Activated CD4-positive, alpha-beta T cell treated with anti-CD3 and anti-CD28 coated beads for 36 hours (primary cell): ENCODE data around the gene GMPPB. TPM values are rescaled to one million over a fixed set of nuclear protein-coding genes. Genes with fewer than 3 reads are reported as not detected.
"Not testable (repeated sequence)": the region's sequence is repeated elsewhere in the genome, so short reads cannot be mapped to it uniquely, and the experiment has no call there.

Experiments
- ATAC-seq: fragments of 200-7000 bp; cut with Tn5 transposase; one replicate; pipeline ENCODE4 v1.10.0; 2021; ENCODE audit warnings: mild to moderate bottlenecking, moderate library complexity
- CTCF ChIA-PET: fragments of 350-600 bp; sonication (Branson Sonifier 250); formaldehyde crosslinking; loops from one replicate; lab custom pipeline; 2021; ENCODE audit warnings: antibody characterized with exemption; lab: Charles Lee
- POLR2A ChIA-PET: fragments of 350-600 bp; sonication (Branson Sonifier 250); formaldehyde crosslinking; loops from one replicate; lab custom pipeline; 2021; ENCODE audit warnings: antibody characterized with exemption, inconsistent platforms; lab: Charles Lee
- DNase-seq: peaks from one replicate; pipeline ENCODE4 v3.0.0-alpha.2; 2020
- H3K27ac Mint-ChIP-seq: one replicate; pipeline ENCODE4 v1.8.0; 2021; ENCODE audit warnings: mixed read lengths
- H3K27me3 Mint-ChIP-seq: one replicate; pipeline ENCODE4 v1.8.0; 2021; ENCODE audit warnings: mixed read lengths
- H3K36me3 Mint-ChIP-seq: one replicate; pipeline ENCODE4 v1.8.0; 2021; ENCODE audit warnings: low read depth, mixed read lengths
- H3K4me1 Mint-ChIP-seq: one replicate; pipeline ENCODE4 v1.8.0; 2021; ENCODE audit warnings: mixed read lengths
- H3K4me3 Mint-ChIP-seq: one replicate; pipeline ENCODE4 v1.8.0; 2021; ENCODE audit warnings: mild to moderate bottlenecking, moderate library complexity, mixed read lengths
- H3K9me3 Mint-ChIP-seq: one replicate; pipeline ENCODE4 v1.8.0; 2021; ENCODE audit warnings: low read depth, mixed read lengths
- intact Hi-C, 2 experiments: fragments of 100-400 bp; cut with DNase I in 1 of 2; cut with micrococcal nuclease in 1 of 2; formaldehyde crosslinking; loops; one replicate each; pipeline versions ENCODE4 v1.14.2 to v1.15.1; 2022 to 2024; cut with DNase I, micrococcal nuclease
- total RNA-seq, 2 experiments: library from RNA; stranded (reverse); gene quantifications; one replicate each; pipeline ENCODE4 v1.2.3, GENCODE V29; 2021

Gene GMPPB
- total RNA-seq, 2 experiments from 2014 or later, result 21.0 to 32.1 TPM

DNA sequence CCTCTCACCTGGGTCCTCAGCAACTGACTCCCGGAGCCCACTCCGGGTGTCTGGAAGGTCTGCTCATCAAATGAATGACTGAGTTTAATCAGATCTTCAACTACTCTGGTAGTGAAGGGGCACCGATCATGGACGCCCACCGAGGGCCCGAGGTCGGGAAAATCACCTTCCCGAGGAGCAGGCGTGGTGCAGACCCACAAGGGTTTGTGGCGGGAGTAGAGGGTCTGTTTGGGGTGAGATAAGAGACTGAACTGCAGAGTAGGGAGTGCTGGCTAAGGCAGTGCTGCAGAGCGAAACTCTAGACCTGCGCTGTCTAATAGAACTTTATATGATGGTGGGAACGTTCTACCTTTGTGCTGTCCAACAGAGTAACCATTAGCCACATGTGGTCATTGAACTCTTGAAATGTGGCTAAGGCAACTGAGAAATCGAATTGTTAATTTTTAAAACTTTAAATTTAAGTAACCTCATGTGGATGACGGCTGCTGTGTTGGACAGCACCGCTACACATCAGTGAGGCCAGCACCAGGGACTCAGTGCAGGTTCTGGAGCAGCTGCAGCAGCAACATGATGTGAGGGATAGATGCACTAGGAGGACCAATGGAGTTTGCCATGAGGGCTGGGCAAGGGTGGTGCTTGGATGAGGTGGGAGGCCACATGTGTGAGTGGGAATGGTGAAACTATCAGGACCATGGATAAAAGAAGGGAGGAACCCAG, 33.7 kb downstream of the GMPPB start:
- ATAC-seq, DNase-seq, POLR2A ChIA-PET, H3K36me3 Mint-ChIP-seq, H3K27me3 Mint-ChIP-seq, H3K9me3 Mint-ChIP-seq: not testable (repeated sequence)
- H3K27ac Mint-ChIP-seq, result peak overlapping the region; percentile 90
- intact Hi-C loops, result loop anchor here (1.0 to 5.0 kb wide), 8 partner anchors 15 to 667 kb away; partner anchors contain the start of genes APEH (in 2 of the 2), AMIGO3 (in 1 of the 2), BSN (in 1 of the 2) and DAG1 (in 1 of the 2)
- peaks cover 30% of the 10 kb centered on the region for H3K4me1 Mint-ChIP-seq
- CTCF ChIA-PET, result interaction anchor here (0.6 kb wide), 1 partner anchor 189 kb away, joined by 4 read pairs; no protein-coding TSS in a partner anchor
- peak overlapping the region; percentile 90 for H3K4me3 Mint-ChIP-seq

DNA sequence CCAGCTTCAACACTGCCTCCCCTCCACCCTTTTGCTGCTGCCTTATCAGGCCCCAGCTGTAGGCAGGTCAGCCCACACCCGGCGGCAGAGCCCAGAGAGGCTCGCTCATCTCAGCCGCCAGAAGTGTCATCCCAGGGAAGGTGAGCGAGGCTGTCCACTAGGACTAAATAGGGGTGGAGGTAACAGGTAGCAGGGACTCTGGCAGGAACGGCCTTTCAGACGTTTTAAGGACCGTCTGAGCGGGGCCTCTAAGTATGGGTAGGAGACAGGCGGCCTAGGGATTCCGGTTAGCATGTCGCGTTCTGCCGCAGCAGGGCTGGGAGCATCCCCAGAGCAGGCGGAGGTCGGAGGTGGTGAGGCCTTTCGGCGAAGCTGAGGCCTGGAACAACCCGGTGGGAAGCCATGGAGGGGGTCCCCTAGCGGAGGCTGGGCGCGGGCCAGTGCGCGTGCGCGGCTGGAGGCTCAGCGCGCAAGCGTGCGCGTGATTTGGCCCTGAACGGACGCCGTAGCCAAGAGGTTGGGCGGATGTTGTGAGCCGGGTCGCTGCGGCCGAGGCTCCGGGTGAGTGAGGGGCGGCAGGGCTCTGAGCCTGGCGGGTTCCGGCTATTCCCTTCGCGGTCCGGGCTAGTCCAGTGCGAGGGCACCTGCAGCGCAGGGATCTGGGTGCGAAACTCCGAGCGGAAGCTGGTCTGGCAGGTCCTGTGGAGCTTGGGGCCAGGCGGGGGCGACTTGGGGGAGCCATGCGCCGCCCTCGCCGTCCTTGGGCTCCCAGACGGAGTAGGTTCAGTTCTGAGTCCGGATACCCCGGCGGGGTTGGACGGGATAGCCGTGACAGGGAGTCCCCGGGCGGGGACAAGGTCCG, 34.5 kb downstream of the GMPPB start, which contains the start of the genes MST1 and RNF123:
Gene MST1, minus strand, starts transcription at position 429 of the 862 bp plus-strand sequence. CDS start 783 bp downstream, outside the sequence.
Gene RNF123, plus strand, starts transcription at position 512 of the 862 bp plus-strand sequence. CDS start 1,609 bp downstream, outside the sequence.
- POLR2A ChIA-PET, result interaction anchor here (0.6 kb wide), 1 partner anchor 923 kb away, joined by 3 read pairs; no protein-coding TSS in a partner anchor
- Mint-ChIP-seq H3K27me3 (no peaks in the 10 kb centered on the region), H3K36me3 (peaks cover 6% of the 10 kb centered on the region), H3K4me1 (peaks cover 30% of the 10 kb centered on the region), H3K9me3 (no peaks in the 10 kb centered on the region), H3K4me3 (peak within 1 kb of the TSS; percentile 90), H3K27ac (peak within 1 kb of the TSS; percentile 90)
- intact Hi-C loops, result loop anchor here (1.0 to 5.0 kb wide), 8 partner anchors 14 to 668 kb away; partner anchors contain the start of genes APEH (in 2 of the 2), AMIGO3 (in 1 of the 2), BSN (in 1 of the 2) and DAG1 (in 1 of the 2)
- CTCF ChIA-PET, result no interaction called here
- peak; percentile 74 for ATAC-seq
- DNase-seq, result peak; percentile 95

DNA sequence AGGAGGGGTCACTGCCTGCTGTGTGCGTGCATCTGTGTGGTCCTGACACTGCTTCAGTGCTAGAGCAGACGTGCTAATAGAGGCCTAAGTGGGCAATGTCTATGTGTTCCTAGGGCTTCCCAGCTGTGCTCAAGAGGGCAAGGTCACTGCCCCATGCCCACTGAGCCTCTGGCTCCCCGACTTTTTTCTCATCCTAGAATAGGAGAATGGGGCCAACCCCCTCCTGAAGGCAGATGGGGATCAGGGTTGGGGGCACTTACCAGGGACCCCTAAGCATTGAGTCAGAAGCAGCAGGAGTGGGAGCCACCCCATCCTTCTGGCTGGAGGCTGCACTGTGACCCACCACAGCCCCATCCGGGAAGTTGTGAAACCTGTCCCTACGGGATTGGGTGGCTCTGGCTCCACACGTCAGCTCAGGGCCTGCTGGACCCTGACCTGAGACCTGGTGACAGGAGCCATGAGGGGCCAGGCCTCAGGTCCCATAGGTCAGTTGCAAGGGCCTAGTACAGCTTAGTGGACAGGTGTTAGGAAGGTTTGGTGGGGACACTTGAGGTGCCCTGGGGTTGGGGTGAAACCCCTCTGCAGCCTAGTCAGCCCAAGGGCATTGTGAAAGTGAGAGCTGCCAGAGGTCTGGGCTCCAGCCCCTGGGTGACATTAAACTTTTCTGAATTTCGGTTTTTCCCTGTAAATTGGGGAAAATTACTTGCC, 35.3 kb downstream of the GMPPB start:
- H3K9me3 Mint-ChIP-seq, CTCF ChIA-PET, H3K36me3 Mint-ChIP-seq, H3K27me3 Mint-ChIP-seq: not testable (repeated sequence)
- Mint-ChIP-seq H3K27ac (peak overlapping the region; percentile 90), H3K4me1 (peaks cover 30% of the 10 kb centered on the region), H3K4me3 (peak overlapping the region; percentile 90)
- POLR2A ChIA-PET, result interaction anchor here (0.6 kb wide), 1 partner anchor 924 kb away, joined by 3 read pairs; no protein-coding TSS in a partner anchor
- ATAC-seq (peak; percentile 2), DNase-seq (peak; percentile 35)
- intact Hi-C loops, result loop anchor here (1.0 to 5.0 kb wide), 8 partner anchors 14 to 669 kb away; partner anchors contain the start of genes APEH (in 2 of the 2), AMIGO3 (in 1 of the 2), BSN (in 1 of the 2) and DAG1 (in 1 of the 2)

DNA sequence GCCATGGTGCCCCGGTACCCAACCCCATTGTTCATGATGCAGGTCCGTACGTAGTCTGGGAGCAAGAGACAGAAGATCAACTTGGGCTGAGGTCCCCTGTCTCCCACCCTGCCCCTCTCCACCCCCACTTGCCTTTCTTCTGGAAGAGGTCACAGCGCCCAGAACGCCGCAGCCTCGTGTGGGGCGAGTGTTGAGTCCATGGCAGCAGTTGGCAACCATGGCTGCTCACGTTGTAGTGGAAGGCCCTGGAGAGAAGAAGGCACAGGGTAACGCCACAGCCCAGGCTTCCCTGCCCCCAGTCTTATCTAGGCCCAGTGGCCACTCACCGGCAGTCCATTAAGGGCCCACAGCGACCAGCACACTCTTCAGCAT, 36.3 kb downstream of the GMPPB start:
- ATAC-seq, H3K27me3 Mint-ChIP-seq, POLR2A ChIA-PET, H3K27ac Mint-ChIP-seq, CTCF ChIA-PET, H3K4me3 Mint-ChIP-seq, DNase-seq, H3K9me3 Mint-ChIP-seq: not testable (repeated sequence)
- Mint-ChIP-seq H3K36me3 (peaks cover 12% of the 10 kb centered on the region), H3K4me1 (peaks cover 30% of the 10 kb centered on the region)
- intact Hi-C loops, result loop anchor here in 1 of 2 experiments (5.0 kb wide), 1 partner anchor 670 kb away; the partner anchor contains the start of gene TMEM115

DNA sequence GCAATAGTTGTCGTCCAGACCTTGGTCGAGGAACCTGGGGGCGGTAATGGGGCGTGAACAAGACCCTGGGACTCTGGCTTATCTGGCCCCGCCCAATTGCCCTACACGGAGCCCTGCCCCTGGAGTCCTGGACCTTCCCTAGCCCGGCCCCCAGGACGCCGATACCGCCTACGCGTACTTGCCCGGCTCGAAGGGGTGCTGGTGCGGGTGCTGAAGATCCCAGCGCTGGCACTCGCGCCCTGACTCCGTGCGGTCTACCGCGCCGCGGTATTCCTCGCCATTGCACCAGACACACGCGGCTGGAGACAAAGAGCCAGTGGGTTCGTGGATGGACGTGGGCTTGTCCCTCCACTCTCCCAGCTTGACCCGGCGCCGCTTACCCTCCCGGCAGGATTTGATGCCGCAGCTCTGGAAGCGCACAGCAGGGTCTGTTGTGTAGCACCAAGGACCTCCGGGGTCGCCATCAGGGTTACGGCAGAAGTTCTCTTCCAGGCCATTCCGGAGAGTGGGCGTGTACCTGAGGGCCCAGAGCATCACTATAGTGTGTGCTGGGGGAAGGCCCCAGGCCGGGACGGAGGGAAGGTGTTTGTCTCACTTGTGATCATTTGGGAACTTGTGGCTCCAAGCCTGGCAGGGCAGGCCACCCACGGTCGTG, 36.9 kb downstream of the GMPPB start:
- Mint-ChIP-seq H3K4me3 (peak overlapping the region; percentile 43), H3K4me1 (peaks cover 30% of the 10 kb centered on the region), H3K36me3 (peaks cover 12% of the 10 kb centered on the region)
- peak; percentile 39 for ATAC-seq
- H3K27ac Mint-ChIP-seq, POLR2A ChIA-PET, H3K9me3 Mint-ChIP-seq, CTCF ChIA-PET, H3K27me3 Mint-ChIP-seq: not testable (repeated sequence)
- peak; percentile 67 for DNase-seq
- intact Hi-C loops, result loop anchor here in 1 of 2 experiments (5.0 kb wide), 1 partner anchor 670 kb away; the partner anchor contains the start of gene TMEM115

DNA sequence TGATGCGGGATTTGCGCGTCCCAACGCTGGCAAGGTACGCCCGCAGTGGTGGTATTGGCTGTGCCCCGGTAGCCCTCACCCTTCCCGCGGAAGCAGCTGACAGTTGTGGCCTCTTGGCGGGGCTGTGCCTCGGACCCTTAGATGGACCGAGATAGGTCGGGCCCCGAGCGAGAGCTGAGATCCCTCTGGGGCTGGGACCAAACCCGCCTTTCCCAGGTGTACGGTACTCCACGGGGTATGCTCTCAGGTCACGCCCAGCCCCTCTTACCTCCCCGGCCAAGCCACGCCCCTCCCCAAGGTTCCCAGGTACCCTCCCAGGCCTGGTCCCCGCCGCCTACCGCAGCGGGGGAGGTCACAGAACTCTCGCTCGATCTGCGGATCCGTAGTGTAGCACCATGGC, 37.4 kb downstream of the GMPPB start:
- Mint-ChIP-seq H3K36me3 (peaks cover 12% of the 10 kb centered on the region), H3K4me3 (peak overlapping the region; percentile 43), H3K4me1 (peaks cover 27% of the 10 kb centered on the region)
- peak; percentile 49 for DNase-seq
- peak; percentile 5 for ATAC-seq
- H3K27me3 Mint-ChIP-seq, H3K27ac Mint-ChIP-seq, POLR2A ChIA-PET, CTCF ChIA-PET, H3K9me3 Mint-ChIP-seq: not testable (repeated sequence)
- intact Hi-C loops, result loop anchor here in 1 of 2 experiments (5.0 kb wide), 1 partner anchor 671 kb away; the partner anchor contains the start of gene TMEM115

DNA sequence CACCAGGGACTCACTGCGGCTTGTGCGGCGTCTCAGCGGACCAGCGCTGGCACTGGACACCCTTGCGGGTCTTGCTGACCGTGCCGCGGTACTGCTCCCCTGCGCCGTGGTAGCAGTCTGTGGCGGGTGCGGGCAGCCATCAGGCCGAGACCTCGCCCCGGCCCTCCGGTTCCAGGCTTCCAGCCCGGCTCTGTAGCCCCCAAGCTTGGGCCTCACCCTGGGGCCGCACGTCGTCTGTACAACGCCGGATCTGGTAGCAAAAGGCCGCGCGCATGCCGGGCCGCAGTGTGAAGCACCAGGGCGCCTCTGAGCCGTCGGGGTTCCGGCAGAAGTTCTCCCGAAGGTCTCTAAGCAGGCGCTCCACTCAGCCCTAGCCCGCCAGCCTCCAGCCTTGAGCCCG, 37.9 kb downstream of the GMPPB start:
- H3K4me3 Mint-ChIP-seq, H3K27ac Mint-ChIP-seq, POLR2A ChIA-PET: not testable (repeated sequence)

DNA sequence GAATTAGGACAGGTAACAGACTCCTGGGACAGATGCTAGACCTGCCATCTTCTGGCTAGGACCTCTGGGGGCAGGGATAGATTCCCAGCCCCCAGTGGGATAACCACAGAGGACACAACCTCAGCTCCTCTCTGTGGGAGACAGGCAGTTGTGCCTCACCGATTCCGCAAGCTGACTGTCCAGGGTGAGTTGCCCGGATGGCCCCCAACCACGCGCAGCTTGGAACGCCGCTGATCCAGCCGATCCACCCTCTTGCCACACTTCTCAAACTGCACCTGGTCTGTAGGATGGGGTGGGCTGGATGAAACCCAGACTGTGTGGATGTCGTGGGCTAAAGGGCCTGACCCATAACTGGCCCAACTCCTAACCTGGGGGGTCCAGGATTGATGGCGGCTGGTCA, 38.6 kb downstream of the GMPPB start:
- H3K27me3 Mint-ChIP-seq, H3K27ac Mint-ChIP-seq, CTCF ChIA-PET, ATAC-seq, POLR2A ChIA-PET, DNase-seq, H3K4me3 Mint-ChIP-seq, H3K9me3 Mint-ChIP-seq: not testable (repeated sequence)
- intact Hi-C loops, result loop anchor here in 1 of 2 experiments (5.0 kb wide), 1 partner anchor 672 kb away; the partner anchor contains the start of gene TMEM115
- Mint-ChIP-seq H3K36me3 (peaks cover 14% of the 10 kb centered on the region), H3K4me1 (peaks cover 16% of the 10 kb centered on the region)

More for the DNA sequence above, 37.9 kb downstream of the GMPPB start:
- peaks cover 12% of the 10 kb centered on the region for H3K36me3 Mint-ChIP-seq
- H3K9me3 Mint-ChIP-seq, CTCF ChIA-PET, H3K27me3 Mint-ChIP-seq: not testable (repeated sequence)
- ATAC-seq (peak; percentile 4), DNase-seq (peak; percentile 35)
- intact Hi-C loops, result loop anchor here in 1 of 2 experiments (5.0 kb wide), 1 partner anchor 671 kb away; the partner anchor contains the start of gene TMEM115
- H3K4me1 Mint-ChIP-seq, result peaks cover 22% of the 10 kb centered on the region

DNA sequence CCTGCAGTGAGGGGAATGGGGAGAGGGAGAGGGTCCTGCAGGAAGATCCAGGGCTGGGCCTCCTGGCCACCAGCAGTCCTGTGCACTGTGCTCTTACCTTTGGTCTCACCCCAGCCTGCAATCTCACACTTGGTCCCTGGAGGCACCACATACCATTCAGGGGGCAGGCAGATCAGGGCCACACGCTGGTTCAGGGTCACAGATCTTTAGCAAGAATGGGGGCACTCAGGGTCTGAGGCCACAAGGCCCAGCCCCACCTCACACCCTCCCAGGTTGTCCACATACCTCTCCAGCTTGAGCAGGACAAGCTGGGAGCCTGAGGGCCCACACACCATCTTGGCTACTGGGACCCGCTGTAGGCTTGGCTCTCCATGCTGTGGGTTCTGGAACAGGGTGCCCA, 39.3 kb downstream of the GMPPB start:
- POLR2A ChIA-PET, H3K4me3 Mint-ChIP-seq: not testable (repeated sequence)

DNA sequence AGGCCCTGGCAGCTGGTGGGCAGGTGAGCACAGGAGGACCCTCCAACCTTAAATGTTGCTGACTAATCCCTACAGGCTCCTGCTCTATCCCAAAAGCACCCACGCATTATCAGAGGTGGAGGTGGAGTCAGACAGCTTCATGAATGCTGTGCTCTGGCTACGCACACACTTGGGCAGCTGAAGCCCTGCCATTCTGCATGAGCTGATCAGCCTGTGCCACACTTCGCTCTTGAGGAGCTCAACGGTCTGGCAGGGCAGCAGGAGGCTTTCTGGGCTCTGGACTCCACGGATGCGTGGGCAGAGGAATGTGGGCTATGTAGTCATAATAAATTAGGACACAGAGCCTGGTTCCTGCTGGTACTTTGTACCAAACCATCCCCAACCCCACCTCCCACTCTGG, 40.6 kb downstream of the GMPPB start:
- Mint-ChIP-seq H3K9me3 (no peaks in the 10 kb centered on the region), H3K4me3 (no peak overlapping the region), H3K27me3 (no peaks in the 10 kb centered on the region), H3K36me3 (peaks cover 20% of the 10 kb centered on the region), H3K4me1 (peaks cover 7% of the 10 kb centered on the region), H3K27ac (no peak overlapping the region)
- DNase-seq (no peak), ATAC-seq (no peak)
- CTCF ChIA-PET, result no interaction called here
- intact Hi-C loops, result no loop called here
- POLR2A ChIA-PET, result interaction anchor here (0.6 kb wide), 1 partner anchor 271 kb away, joined by 3 read pairs; the partner anchor contains the start of gene RHOA

More for the DNA sequence above, 39.3 kb downstream of the GMPPB start:
- H3K27ac Mint-ChIP-seq, CTCF ChIA-PET, H3K9me3 Mint-ChIP-seq, H3K27me3 Mint-ChIP-seq, DNase-seq, intact Hi-C loops, ATAC-seq: not testable (repeated sequence)
- Mint-ChIP-seq H3K36me3 (peaks cover 19% of the 10 kb centered on the region), H3K4me1 (peaks cover 12% of the 10 kb centered on the region)
